Stimulated activated naive CD4-positive, alpha-beta T cell (primary cell): Measurements from ENCODE around the gene KRT7.
"Not testable (repeated sequence)": the region's sequence is repeated elsewhere in the genome, so short reads cannot be mapped to it uniquely, and the experiment has no call there.

Experiments
- DNase-seq, 6 experiments: peaks; one replicate each; lab custom pipeline; 2025; lab: John Stamatoyannopoulos, UW

Gene KRT7

GRCh38 chr12:52243856-52244614, 11.0 kb downstream of the KRT7 start:
- no peak for DNase-seq

DNA sequence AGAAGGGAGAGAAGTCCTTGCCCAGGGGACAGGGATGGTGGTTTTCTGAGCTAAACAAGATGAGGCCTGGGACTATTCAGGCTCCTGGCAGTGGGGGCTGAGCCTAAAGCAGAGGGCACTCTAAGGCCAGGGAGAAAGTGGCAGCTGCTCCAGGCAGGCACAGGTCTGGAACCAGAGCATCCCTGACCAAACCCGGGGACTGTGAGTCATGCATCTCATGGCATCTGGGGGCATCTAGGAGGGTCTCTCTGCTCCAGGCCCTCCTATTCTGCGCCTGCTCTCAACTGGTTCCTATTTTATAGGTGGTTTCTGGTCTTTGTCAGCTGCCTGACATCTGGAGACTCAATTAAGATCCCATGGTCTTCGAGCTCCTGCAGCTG, 11.6 kb downstream of the KRT7 start:
- no peak for DNase-seq

- no peak for DNase-seq
These were observed 12.4 kb downstream of the KRT7 start for GRCh38 chr12:52245259-52245961.

DNA sequence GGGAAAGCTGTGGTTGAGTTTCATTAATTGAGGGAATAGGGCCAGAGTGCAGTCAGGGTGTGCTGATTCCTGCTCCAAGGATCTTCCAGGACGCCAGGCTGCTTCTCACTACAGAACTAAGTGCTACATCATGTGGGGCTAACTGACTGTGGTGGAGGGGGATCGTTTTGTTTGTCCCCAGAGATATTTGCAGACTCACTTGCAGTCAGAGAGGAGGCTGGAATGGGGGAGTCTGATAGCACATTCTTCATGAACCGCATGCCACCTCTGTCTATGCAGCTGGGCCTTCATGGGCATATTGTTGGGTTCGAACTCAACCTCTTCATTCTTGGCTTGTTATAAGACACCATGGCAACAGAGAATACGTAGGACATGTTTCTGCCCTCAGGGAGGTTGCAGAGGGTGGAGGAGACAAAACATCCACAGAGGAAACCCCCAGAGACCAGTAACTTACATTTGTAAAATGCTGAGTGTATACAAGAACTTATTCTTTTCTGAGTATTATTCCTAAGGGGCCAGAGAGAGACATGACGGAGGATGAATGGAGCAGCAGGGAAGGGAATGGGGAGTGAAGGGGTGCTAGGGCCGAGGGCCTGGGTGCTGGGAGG, 13.0 kb downstream of the KRT7 start:
- DNase-seq = no peak

GRCh38 chr12:52246720-52247621, 13.9 kb downstream of the KRT7 start:
- DNase-seq = no peak

- no peak for DNase-seq
These were observed 14.8 kb downstream of the KRT7 start for GRCh38 chr12:52247622-52248540.

- no peak for DNase-seq
These were observed 15.8 kb downstream of the KRT7 start for GRCh38 chr12:52248541-52249461.

DNA sequence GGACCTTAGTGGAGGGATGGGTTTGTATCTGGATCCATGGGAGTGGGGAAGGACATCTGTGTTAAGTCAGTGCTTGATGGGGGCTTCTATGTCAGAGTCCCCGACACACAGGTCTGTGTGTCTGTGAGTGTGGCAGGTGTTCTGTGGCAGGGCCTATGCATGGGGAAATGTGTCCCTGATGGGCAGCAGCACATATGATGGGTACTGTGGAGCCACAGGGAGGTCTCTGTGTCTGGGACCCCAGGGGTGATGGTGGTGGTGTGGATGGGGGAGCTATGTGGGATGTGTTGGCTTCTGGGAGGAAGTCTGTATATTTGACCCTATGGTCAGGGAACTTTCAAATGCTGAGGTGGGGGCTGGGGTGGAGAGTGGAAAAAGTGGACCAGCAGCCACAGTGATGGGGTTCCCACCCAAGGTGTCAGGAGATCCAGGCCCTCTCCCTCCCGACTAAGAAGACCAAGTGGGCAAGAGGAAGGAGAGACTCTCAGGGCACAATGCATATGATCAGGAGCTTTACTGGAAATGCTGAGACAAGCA, 16.5 kb downstream of the KRT7 start:
- no peak for DNase-seq

GRCh38 chr12:52250048-52250990, 17.3 kb downstream of the KRT7 start:
- DNase-seq = no peak

GRCh38 chr12:52251367-52252051, 18.5 kb downstream of the KRT7 start:
- DNase-seq = no peak

DNA sequence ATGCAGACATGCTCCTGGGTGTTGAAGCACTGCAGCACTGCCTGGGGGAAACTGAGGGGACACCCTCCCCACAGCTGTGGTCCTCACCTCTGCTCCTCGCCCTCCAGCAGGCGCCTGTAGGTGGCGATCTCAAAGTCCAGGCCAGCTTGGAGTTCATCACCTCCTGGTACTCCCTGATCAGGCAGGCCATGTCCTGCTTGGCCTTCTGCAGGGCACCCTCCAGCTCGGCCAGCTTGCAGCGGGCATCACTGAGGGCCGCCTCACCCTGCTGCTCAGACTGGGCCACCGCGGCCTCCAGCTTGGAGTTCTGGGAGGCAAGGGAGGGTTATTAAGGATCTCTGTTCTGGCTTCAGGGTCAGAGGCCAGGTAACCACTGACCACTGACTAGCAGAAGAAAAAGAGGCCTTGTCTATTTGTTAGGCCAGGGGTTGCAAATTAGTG, 19.2 kb downstream of the KRT7 start:
- not testable (repeated sequence) for DNase-seq

- DNase-seq = no peak
These were observed 19.8 kb downstream of the KRT7 start for GRCh38 chr12:52252728-52253343.

DNA sequence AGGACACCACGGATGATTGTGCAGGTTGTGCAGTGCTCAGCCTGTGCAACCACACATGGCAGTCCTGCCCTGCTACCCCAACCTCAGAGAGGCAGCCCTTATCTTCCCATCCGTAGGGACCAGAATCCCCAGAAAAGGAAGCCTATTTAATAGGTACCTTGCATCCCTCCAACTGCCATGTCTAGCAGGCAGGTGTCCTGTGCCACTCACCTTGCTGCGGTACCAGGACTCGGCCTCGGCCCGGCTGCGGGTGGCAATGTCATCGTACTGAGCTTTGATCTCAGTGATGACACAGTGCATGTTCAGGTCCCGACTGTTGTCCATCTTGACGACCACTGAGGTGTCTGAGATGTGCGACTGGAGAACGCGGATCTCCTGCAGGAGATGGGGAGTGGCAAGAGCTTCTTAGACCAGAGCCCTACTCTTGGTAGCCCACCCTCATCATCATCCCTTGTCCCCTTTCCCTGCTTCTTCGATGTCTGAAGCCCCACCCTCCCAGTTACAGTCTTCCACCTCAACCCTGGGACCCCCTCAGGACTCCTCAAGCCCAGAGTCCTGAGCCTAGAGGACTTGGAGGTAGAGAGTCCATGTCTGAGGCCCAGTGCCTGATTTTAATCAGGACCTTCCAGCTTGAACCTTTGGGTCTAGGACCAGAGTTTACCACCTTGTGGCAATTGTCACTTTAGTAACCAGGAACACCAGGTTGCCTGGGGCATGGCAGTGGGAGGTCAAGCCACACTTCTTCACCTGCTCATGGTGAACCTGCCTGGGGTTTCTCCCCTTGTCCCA, 20.5 kb downstream of the KRT7 start:
- DNase-seq = no peak

GRCh38 chr12:52254180-52254964, 21.3 kb downstream of the KRT7 start:
- DNase-seq = no peak

- DNase-seq = no peak
These were observed 22.1 kb downstream of the KRT7 start for GRCh38 chr12:52254965-52255751.
